Fibroblast of skin of left biceps (primary cell): ENCODE data around the gene ZCRB1.
"Not testable (repeated sequence)": the region's sequence is repeated elsewhere in the genome, so short reads cannot be mapped to it uniquely, and the experiment has no call there.

Experiments used
- DNase-seq, 2 experiments: peaks; one replicate each; pipeline ENCODE4 v3.0.0-alpha.2; 2013; ENCODE audit warnings: low read depth in 2 of 2

The ZCRB1 gene

DNA sequence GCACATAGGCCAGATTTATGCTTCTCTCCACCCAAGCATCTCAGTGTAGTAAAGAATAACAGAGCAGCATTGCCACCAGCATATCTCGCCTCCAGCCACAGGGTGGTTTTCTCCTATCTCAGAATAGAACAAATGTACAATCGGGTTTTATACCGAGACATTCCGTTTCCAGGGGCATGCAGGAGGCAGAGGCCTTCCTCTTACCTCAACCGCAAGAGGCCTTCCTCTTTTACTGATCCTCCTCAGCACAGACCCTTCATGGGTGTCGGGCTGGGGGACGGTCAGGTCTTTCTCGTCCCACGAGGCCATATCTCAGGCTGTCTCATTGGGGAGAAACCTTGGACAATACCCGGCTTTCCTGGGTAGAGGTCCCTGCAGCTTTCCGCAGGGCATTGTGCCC, 4.2 kb upstream of the ZCRB1 start:
- DNase-seq: not testable (repeated sequence)

DNA sequence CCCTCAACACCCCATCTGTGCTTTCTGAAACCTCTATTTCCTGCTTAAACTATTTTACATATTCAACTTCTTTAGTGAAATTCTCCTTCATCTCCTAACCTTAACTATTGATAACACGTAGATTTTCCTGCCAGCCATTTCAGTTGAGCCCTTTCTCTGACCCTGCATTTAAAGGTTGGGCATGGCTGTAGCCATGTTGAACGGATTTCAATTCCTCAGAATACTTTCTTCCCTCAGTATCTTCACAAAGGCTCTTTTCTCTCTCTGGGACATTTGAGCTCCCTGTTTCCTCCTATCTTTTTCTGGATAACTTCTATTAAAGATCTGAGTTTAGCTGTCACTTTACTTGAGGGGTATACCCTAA, 1.3 kb upstream of the ZCRB1 start:
- DNase-seq: no peak

DNA sequence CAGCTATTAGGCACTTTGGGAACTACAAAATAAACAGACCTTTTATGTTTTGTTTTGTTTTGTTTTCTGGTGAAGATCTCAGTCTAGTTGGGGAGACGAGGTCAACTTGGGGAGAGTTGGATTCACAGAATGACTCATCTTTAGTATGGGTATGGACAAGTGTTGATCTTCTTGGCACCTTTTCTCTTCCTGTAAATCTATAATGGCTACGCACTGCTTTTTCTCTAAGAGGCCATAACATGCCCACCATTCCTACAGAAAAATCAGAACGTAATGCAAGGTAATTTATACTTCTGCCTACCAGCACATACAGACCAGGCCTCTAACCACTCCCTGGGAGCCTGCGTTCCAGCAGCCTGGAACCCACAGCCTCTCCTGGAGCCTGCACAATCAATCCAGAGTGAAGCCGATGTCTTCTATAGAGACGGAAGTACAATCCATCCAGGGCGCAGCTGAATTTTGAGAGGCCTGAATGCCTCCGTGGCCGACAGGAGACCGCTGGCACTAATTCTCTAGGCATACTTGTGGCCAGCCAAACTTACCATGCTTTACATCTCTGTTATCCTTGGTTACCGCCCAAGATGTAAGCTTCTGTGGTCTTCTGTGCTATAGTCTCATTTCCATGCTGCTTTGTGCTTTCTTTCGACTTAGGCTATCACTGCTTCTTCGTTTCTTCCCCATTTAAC, 790 bp upstream of the ZCRB1 start:
- DNase-seq: peak in 1 of 2 experiments; percentile 3

DNA sequence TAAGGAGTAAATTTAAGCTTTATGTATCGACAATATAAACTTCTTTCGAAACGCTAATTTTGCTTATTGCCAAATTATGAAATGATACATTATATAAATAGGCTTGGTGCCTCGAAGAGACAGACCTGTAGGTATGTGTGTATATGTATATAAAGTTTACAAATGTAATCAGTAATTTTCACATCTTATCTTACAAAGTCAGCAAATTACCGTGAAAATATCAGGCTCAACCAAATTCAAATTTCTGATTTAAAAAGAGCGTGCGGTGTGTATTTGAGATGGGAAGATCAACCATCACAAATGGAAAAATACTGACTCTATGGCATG, 605 bp downstream of the ZCRB1 start:
- no peak for DNase-seq

DNA sequence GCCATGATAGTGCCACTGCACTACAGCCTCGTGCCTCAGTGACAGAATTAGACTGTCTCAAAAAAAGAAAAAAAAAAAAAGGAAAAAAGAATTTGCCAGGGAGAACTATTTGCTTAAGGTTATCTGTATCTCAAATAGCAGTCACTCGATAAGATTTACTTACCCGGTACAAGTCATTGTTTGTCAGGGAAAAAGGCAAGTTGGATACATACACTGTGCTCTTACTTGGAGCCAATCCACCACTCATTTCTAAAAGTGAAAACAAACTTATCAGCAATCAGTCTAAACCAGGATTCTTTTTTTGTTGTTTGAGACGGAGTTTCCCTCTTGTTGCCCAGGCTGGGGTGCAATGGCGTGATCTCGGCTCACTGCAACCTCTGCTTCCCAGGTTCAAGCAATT, 2.0 kb downstream of the ZCRB1 start:
- no peak for DNase-seq

DNA sequence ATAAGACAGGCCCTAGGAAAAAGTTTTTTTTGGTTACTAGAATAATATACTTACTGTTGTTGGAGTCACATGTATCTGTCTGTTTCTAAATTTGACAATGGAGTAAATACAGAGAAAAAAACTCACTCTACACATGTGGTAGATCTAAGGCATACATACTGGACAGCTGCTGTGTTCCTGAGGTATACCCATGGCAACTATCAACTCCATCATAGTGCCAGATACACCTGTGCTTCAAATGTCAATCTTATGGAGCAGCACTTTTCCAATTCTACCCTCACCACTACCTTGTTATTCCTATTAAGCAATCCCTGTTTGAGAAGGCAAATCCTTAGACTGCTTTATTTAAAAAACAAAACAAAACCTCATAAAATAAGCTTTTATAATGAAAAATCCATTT, 3.3 kb downstream of the ZCRB1 start:
- DNase-seq: no peak

DNA sequence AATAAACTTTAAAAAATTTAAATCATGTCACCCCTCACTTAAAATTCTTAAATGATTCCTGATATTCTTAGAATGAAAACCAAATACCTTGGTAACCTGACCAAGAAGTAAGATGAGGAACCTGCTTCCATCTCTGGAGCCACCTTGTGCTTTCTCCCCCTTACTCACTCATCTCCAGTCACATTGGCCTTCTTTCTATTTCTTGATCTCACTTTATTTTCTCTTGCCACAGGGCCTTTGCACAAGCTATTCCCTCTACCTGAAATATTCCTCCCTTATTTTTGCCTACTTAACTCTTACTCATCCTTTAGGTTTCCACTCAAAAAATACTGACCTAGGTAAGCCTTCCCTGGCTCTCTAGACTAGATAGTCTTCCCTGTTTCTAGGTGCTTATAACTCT, 5.1 kb downstream of the ZCRB1 start:
- no peak for DNase-seq

DNA sequence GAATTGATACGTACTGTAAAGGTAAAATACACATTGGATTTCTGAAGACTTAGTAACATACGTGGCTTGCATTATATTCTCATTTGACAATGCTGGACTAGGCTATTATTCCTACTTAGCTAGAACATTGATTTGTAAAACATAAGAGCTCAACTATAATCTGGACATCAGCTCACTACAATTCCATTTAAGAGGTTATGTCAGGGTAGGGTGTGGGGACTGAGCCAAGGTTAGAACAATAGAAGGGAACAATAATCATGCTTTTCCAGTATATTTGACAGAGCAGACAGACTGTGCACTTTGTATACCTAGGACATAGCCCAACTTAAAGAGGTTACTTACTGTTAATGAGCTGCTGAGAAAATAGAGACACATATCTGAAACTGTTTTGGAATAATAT, 10.8 kb downstream of the ZCRB1 start:
- DNase-seq: no peak

DNA sequence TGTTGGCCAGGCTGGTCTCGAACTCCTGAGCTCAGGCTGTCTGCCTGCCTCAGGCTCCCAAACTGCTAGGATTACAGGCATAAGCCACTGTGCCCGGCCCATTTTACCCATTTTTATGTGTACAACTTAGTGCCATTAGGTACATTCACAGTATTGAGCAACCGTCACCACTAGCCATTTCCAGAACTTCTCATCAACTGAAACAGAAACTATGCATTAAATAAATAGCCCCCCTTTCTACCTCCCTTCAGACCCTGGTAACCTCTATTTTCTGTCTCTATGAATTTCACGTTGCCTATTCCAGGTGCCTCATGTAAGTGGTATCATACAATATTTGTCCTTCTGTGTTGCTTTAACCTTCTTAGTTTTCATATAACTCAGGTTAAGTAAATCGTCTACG, 15.9 kb downstream of the ZCRB1 start:
- no peak for DNase-seq

DNA sequence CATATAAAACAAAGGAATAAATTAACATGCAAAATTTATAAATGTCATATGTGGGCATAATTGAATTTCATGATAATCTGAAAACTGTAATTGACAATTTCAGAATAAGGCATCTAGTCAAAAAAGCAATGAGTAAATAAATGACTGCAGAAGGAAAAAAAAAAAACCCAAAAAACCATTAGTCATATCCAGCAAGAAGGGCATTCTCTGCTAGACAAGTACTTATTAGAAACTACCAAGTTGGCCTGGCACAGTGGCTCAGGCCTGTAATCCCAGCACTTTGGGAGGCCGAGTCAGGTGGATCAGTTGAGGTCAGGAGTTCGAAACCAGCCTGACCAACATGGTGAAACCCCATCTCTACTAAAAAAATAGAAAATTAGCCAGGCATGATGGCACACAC, 17.5 kb downstream of the ZCRB1 start:
- DNase-seq: no peak

DNA sequence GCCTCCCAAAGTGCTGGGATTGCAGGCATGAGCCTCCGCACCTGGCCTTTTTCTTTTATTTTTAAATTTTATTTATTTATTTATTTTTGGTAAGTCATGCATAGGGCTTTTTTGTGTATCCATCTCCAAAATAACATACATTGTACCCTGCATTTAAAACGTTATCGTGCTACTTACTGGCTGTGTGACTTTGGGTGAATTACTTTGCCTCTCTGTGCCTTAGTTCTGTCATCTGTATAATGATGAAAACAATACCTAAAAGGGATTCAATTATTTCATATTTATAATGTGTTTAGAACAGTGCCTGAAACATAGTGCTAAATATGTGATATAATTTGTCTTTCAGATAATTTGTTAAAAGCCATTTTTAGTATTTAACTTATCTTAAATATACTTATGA, 19.6 kb downstream of the ZCRB1 start:
- no peak for DNase-seq

DNA sequence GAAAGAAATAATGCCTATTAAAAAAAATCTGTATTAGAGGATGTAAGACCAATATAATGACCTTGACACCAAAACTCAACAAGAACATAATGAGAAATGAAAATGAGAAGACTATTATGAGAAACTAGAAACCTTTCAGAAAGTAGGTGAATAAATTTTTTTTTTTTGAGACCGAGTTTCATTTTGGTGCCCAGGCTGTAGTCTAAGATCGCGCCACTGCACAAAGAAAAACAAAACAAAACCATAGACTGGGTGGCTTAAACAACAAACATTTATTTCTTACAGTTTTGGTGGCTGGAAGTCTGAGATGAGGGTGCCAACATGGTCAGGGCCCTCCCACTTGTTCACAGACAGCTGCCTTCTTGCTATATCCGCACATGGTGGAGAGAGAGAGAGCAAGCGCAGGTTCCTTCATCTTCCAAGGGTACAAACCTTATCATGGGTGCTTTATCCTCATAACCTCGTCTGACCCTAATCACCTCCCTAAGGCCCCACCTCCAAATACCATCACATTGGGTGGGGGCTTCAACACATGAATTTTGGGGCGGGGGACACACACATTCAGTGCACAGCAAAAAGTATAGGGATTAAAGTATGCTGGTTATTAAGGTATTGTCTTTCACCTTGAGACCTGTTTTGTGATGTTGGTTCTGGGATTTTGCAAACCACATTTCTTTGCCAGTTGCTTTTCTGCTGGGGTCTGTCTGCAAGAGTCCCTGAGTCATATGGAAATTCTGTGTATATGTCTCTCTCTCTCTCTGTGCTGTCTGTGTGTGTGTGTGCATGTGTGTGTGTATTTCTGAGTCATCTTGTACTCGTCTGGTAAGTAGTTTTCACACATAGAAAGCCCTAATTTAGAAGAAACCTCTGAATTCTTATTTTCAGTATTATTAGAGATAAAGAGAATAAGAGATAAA, 26.2 kb downstream of the ZCRB1 start:
- peak; percentile 28 to 44 for DNase-seq

DNA sequence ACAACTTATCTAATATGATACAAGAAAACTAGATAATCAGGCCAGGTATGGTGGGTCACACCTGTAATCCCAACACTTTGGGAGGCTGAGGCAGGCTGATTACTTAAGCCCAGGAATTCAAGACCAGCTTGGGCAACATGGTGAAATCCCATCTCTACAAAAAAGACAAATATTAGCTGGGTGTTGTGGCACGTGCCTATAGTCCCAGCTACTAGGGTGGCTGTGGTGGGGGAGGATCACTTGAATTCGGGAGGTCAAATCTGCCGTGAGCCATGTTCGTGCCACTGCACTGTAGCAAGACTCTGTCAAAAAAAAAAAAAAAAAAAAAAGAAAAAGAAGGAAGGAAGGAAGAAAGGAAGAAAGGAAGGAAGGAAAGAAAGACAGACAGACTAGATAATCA, 27.0 kb downstream of the ZCRB1 start:
- no peak for DNase-seq

DNA sequence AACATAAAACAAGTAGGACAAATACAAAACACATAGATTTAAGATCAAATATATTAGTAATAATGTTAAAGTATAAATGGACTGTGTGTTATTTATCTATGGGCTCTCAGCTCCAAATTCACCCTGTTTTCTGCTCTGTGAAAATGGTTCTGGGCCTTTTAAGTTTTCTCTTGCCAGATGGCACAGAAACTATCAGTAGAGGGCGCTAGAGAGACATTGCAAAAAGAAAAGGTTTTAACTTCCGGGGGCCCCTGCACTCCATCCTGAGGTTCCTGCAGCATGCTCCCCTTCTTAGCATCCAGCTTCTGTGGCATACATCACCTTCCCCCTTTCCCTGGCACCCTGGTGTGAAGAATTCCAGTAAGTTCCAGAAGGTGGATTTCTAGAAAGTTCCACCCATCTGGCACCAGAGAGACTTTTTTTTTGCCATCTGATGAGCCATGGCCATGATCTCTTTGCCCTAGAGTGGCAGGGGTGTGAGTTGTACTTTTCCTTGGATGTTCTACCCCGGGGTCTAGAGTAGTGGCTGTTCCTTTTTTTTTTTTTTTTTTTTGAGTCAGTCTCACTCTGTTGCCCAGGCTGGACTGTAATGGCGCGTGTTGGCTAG, 29.3 kb downstream of the ZCRB1 start:
- DNase-seq: no peak

DNA sequence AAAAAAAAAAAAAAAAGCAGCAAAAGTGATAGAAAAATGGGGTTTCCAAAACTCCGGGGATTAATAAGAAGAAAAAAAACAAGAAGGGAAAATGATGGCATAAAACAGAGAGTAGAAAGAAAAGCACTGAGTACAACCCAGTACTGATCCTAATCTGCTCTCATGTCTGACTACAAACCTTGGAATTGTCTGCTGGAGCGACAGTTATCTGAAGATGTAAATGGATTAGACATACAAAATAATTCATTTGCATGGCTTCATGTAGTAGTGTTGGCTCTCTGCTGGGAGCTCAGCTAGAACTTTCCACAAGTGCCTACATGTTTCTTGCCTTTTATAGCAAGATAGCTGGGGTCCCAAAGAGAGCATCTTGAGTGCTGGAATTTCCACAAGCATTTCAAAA, 34.2 kb downstream of the ZCRB1 start:
- DNase-seq: no peak

DNA sequence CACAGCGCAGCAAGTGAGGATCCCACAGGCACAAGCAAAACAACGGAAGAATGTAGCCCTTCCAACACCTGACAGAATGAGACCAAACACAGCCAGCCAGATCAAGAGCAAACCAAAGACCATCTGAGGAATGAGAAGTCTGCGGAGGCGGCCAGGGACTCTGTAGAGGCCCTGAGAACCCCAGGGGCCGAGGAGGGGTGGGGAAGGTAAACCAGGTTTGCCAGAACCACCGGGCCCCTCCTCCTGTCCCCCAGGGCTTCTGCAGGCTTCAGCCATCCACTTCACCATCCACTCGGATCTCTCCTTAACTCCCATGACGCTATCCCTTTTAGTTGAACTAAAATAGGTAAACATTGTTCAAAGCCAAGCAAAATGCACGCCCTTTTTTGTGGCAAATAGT, 37.4 kb downstream of the ZCRB1 start:
- DNase-seq: no peak

DNA sequence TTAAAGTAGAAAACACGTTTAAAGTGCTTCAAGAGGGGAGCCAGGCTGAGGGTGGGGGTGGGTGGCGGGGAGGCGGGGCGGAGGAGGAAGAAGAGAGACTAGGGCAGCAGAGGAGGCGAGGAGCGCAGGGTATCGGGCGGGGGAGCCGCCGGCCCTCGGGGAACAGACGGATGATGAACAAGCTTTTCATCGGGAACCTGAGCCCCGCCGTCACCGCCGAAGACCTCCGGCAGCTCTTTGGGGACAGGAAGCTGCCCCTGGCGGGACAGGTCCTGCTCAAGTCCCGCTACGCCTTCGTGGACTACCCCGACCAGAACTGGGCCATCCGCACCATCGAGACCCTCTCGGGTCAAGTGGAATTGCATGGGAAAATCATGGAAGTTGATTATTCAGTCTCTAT, 39.2 kb downstream of the ZCRB1 start:
- no peak for DNase-seq

DNA sequence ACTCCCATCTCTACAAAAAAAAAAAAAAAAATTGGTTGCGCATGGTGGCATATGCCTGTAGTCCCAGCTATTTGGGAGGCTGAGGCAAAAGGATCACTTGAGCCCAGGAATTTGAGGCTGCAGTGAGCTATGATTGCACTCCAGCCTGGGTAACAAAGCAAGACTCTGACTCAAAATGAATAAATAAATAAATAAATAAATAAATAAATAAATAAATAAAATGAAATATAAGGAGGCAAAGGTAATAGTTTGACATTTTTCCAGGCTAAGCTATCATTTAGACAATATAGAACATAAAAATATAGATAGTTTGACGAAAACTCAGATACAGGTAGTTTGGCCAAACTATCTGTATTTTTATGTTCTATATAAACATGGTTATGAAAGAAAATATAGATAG, 40.5 kb downstream of the ZCRB1 start:
- DNase-seq: no peak

DNA sequence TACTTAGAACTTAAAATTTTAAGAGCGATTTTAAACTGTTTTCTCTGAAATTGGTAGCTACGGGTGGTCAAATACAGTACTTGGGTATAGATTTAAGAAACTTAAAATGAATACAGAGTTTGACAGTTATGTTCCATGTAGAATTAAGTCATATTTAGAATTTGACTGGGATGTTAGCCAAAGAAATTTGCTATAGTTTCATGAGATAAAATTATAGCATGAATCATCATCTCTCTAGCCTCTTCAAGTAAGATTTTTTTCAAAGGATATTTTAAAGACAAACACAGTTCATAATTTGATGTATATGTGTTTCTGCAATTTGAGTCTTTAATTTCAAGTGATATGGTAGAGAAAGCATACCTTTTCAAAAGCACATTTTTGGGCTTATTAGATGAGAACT, 41.0 kb downstream of the ZCRB1 start:
- no peak for DNase-seq

DNA sequence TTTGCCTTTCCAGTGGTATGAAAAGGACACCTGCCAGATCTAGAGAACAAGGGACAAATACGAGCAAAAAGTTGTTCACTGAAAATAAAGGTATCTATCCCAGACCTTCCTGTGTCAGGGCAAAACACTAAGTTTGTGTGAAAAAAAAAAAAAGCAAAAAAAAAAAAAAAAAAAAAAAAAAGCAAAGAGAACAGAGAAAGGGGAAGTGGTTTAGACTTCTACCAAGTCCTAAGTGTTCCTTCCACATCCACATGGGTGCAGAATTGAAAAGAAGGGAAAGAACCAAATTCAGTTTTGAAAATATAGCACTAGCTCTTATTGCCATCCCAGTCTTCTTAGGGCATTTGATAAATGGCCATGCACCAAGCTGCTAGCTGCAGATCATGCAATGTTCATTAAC, 41.7 kb downstream of the ZCRB1 start:
- no peak for DNase-seq

DNA sequence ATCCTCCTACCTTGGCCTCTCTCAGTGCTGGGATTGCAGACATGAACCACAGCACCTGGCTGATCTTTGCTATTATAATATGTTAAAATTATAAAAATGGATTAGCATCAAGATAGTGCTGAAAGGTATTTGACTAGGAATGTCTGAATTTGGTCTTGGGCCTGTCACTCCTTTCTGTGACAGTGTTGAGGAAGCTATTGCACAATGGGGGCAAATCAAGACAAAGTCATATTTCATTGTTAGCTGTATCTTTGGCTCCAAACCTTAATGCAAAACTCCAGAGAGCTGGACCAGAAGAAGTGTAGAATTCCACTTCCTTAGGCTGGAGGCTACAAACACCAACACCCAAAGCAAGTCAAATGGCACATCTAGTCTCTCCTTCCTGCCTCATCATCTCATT, 42.2 kb downstream of the ZCRB1 start:
- DNase-seq: no peak

DNA sequence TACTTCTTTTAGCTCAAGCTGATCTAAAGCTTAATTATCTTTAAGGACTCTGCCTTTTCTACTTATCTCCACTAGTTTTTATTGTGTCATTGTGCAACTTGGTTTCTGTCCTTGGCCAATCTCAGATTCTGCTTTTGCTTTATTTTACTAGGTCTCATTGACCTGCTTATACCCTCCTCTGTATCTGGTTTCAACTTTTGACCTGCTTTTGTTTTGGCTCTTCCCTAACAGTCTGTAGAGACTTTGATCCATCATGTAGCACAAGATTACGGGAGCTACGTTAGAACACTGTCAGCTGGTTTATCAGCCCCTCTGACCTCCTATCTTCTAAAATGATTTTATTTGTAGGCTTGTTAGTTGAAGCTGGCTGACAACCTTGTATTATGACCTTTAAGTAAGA, 43.6 kb downstream of the ZCRB1 start:
- DNase-seq: no peak

DNA sequence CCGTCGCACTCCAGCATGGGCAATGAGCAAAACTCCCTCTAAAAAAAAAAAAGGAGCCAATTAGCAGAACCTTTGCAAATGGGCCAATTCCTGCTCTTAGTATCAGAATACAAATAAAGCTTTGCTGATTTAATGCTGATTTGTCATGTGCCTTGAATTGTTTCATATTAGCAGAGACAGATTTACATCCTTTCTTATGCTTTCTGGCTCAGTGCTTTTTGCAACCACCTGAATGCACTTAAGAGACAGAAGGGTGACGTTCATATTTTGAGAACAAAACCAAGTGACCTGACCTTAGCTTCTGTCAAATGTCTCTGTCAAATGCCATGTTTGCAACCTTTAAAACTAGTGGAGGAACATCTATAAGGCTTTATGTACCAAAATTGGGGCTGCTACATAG, 44.0 kb downstream of the ZCRB1 start:
- no peak for DNase-seq
